HCT116 (cell line): ENCODE results near the gene MYH10. TPM values are rescaled to one million over a fixed set of nuclear protein-coding genes. Genes with fewer than 3 reads are reported as not detected.
A peak's percentile ranks its signal among the peaks of the same experiment; 100 is the strongest.

ENCODE experiments used
- ATAC-seq: fragments of 200-7000 bp; cut with Tn5 transposase; 2 replicates; pipeline ENCODE4 v1.9.1; 2020; ENCODE audit warnings: mild to moderate bottlenecking, moderate library complexity
- Bru-seq: library from RNA; stranded (reverse); fragments of 400-500 nt; gene quantifications from one replicate; lab custom pipeline; 2021; lab: Mats Ljungman, UMichigan
- BruChase-seq, 2 experiments: library from RNA; stranded (reverse); fragments of 400-500 nt; gene quantifications; one replicate each; lab custom pipeline; 2021; lab: Mats Ljungman, UMichigan
- BruUV-seq: library from RNA; stranded (reverse); fragments of 400-500 nt; replicated peaks from 2 replicates; lab custom pipeline; 2021; lab: Mats Ljungman, UMichigan
- CTCF ChIA-PET: fragments of 300-600 bp; sonication (Branson Sonifier 250); formaldehyde crosslinking; loops from one replicate; lab custom pipeline; 2021; ENCODE audit warnings: antibody characterized with exemption; lab: Charles Lee
- POLR2A ChIA-PET: fragments of 300-600, 350-600 bp; sonication (Branson Sonifier 250); formaldehyde crosslinking; loops from one replicate; lab custom pipeline; 2021; ENCODE audit warnings: antibody characterized with exemption; lab: Charles Lee
- RAD21 ChIA-PET, 2 experiments: fragments of 300-600 bp; sonication (Branson Sonifier 250); formaldehyde crosslinking; loops; one replicate each; lab custom pipeline; 2023; ENCODE audit warnings: low total read pairs in 2 of 2; ENCODE audit not compliant: uncharacterized antibody in 2 of 2, unreplicated experiment in 2 of 2, low non-redundant PET in 1 of 2; lab: Charles Lee
- DNase-seq: peaks from one replicate; pipeline ENCODE4 v3.0.0-alpha.2; 2010; ENCODE audit warnings: low read depth, low spot score
- H2AFZ ChIP-seq: fragments of 200-600 bp; shearing (Covaris generic), sonication (generic); 2 replicates; pipeline ENCODE4 v1.6.1; 2017; ENCODE audit warnings: low read depth, mixed run types, mixed read lengths, antibody characterized with exemption, low read length; ENCODE audit not compliant: poor library complexity, severe bottlenecking
- H3K27ac ChIP-seq: 2 replicates; pipeline ENCODE4 v1.5.1; 2012; ENCODE audit warnings: low read depth, low read length
- H3K27me3 ChIP-seq: fragments of 200-600 bp; sonication (generic); 2 replicates; pipeline ENCODE4 v1.6.1; 2016; ENCODE audit warnings: mixed run types, low read length, mixed read lengths; ENCODE audit not compliant: insufficient read depth
- H3K36me3 ChIP-seq, 2 experiments: fragments of 200-500 bp in 1 of 2; fragments of 200-600 bp in 1 of 2; sonication (Bioruptor generic) in 1 of 2; sonication (generic) in 1 of 2; 2 replicates each; pipeline versions ENCODE4 v1.5.1 to v1.6.1; 2014 to 2016; ENCODE audit warnings: low read length in 2 of 2, inconsistent platforms in 1 of 2, mixed read lengths in 1 of 2, mixed run types in 1 of 2; ENCODE audit not compliant: insufficient read depth in 2 of 2, control insufficient read depth in 1 of 2
- H3K4me1 ChIP-seq, 2 experiments: fragments of 200-600 bp in 1 of 2; sonication (generic) in 1 of 2; 2 replicates each; pipeline versions ENCODE4 v1.5.1 to v1.6.1; 2012 to 2017; ENCODE audit warnings: low read length in 2 of 2, inconsistent platforms in 1 of 2, mild to moderate bottlenecking in 1 of 2, mixed read lengths in 1 of 2, mixed run types in 1 of 2, moderate library complexity in 1 of 2; ENCODE audit not compliant: insufficient read depth in 2 of 2, control insufficient read depth in 1 of 2
- H3K4me2 ChIP-seq: fragments of 200-600 bp; sonication (generic); 2 replicates; pipeline ENCODE4 v1.6.1; 2017; ENCODE audit warnings: mixed run types, low read length, mixed read lengths
- H3K4me3 ChIP-seq, 2 experiments: fragments of 200-600 bp in 1 of 2; sonication (generic) in 1 of 2; replicated peaks in 1 of 2; 2 replicates each; pipeline ENCODE4 v1.5.1; 2011 to 2016; ENCODE audit warnings: low read length in 2 of 2, control low read depth in 1 of 2, low read depth in 1 of 2, mild to moderate bottlenecking in 1 of 2, mixed read lengths in 1 of 2, mixed run types in 1 of 2
- H3K79me2 ChIP-seq: fragments of 200-600 bp; sonication (generic); 2 replicates; pipeline ENCODE4 v1.6.1; 2017; ENCODE audit warnings: mild to moderate bottlenecking, mixed run types, low read length, moderate library complexity, mixed read lengths; ENCODE audit not compliant: insufficient read depth
- H3K9ac ChIP-seq: fragments of 200-600 bp; sonication (generic); 2 replicates; pipeline ENCODE4 v1.6.1; 2016; ENCODE audit warnings: low read length, mixed read lengths
- H3K9me2 ChIP-seq: fragments of 200-600 bp; sonication (generic), shearing (Covaris generic); 2 replicates; pipeline ENCODE4 v1.6.1; 2017; ENCODE audit warnings: mixed run types, mild to moderate bottlenecking, moderate library complexity; ENCODE audit not compliant: insufficient read depth
- H3K9me3 ChIP-seq, 2 experiments: fragments of 200-500 bp in 1 of 2; fragments of 200-600 bp in 1 of 2; sonication (Bioruptor generic) in 1 of 2; sonication (generic) in 1 of 2; 2 replicates each; pipeline ENCODE4 v1.6.1; 2014 to 2017; ENCODE audit warnings: low read length in 2 of 2, mixed read lengths in 2 of 2, inconsistent platforms in 1 of 2, low read depth in 1 of 2, mild to moderate bottlenecking in 1 of 2, mixed run types in 1 of 2, moderate library complexity in 1 of 2; ENCODE audit not compliant: control insufficient read depth in 1 of 2, insufficient read depth in 1 of 2
- H4K20me1 ChIP-seq: fragments of 200-600 bp; sonication (generic), shearing (Covaris generic); 2 replicates; pipeline ENCODE4 v1.6.1; 2017; ENCODE audit warnings: mixed run types, mild to moderate bottlenecking, moderate library complexity; ENCODE audit not compliant: insufficient read depth
- CBX3 ChIP-seq: IDR thresholded peaks from 2 replicates; pipeline ENCODE4 v1.6.1; 2012; ENCODE audit warnings: low read depth
- CEBPB ChIP-seq: IDR thresholded peaks from 2 replicates; pipeline ENCODE4 v1.6.1; 2012; ENCODE audit warnings: low read depth
- EGR1 ChIP-seq: IDR thresholded peaks from 2 replicates; pipeline ENCODE4 v1.6.1; 2012; ENCODE audit warnings: low read depth
- ELF1 ChIP-seq: IDR thresholded peaks from 2 replicates; pipeline ENCODE4 v1.6.1; 2012; ENCODE audit warnings: low read depth, borderline replicate concordance
- EZH2phosphoT487 ChIP-seq: fragments of 200-600 bp; IDR thresholded peaks from 2 replicates; pipeline ENCODE4 v1.6.1; 2018; ENCODE audit warnings: antibody characterized with exemption, borderline replicate concordance
- POLR2A ChIP-seq: IDR thresholded peaks from 2 replicates; pipeline ENCODE4 v1.7.0; 2011; ENCODE audit warnings: borderline replicate concordance; ENCODE audit not compliant: insufficient read depth, insufficient read length; ENCODE audit errors: extremely low read depth
- POLR2AphosphoS5 ChIP-seq: IDR thresholded peaks from 2 replicates; pipeline ENCODE4 v1.6.1; 2011; ENCODE audit warnings: mild to moderate bottlenecking, low read depth, low read length, moderate library complexity
- SP1 ChIP-seq: IDR thresholded peaks from 2 replicates; pipeline ENCODE4 v1.6.1; 2012; ENCODE audit warnings: low read depth
- intact Hi-C: fragments of 100-400 bp; cut with micrococcal nuclease; formaldehyde crosslinking; loops from 2 replicates; pipeline ENCODE4 v1.10.0; 2022
- long read RNA-seq: library from polyadenylated mRNA; unstranded; transcript quantifications from one replicate; pipeline ENCODE4 v2.0.0, GENCODE V29; 2021; ENCODE audit not compliant: unreplicated experiment
- polyA plus RNA-seq: library from polyadenylated mRNA; unstranded; fragments of >200 nt; gene quantifications from 2 replicates; pipeline ENCODE4 v1.2.1, GENCODE V29; 2012; ENCODE audit warnings: missing spikeins
- total RNA-seq: library from RNA; stranded (reverse); gene quantifications from one replicate; pipeline ENCODE4 v1.2.1, GENCODE V29; 2021; ENCODE audit not compliant: unreplicated experiment
- TF ChIP-seq, protein P1 (sequence below), 3 experiments: fragments of 200-600 bp in 1 of 3; sonication (generic) in 1 of 3; IDR thresholded peaks in 2 of 3; conservative IDR thresholded peaks in 1 of 3; 2 replicates each; pipeline ENCODE4 v1.5.1; 2012 to 2017; ENCODE audit warnings: low read depth in 2 of 3, low read length in 2 of 3, antibody characterized with exemption in 1 of 3, borderline replicate concordance in 1 of 3, control low read depth in 1 of 3, mild to moderate bottlenecking in 1 of 3, mixed read lengths in 1 of 3, mixed run types in 1 of 3, moderate library complexity in 1 of 3; ENCODE audit not compliant: insufficient read depth in 1 of 3
- TF ChIP-seq, protein P2 (sequence below): IDR thresholded peaks from 2 replicates; pipeline ENCODE4 v1.6.1; 2012; ENCODE audit warnings: low read depth

MYH10 gene
- total RNA-seq (39.2 TPM), Bru-seq, nascent RNA (percentile 65 among the genes with signal in this experiment), BruChase-seq, experiment 1, labeled RNA remaining after a 6-hour chase (percentile 70 among the genes with signal in this experiment), BruChase-seq, experiment 2, labeled RNA remaining after a 2-hour chase (percentile 62 among the genes with signal in this experiment)
- polyA plus RNA-seq: 24.5 and 25.3 TPM in 2 replicates
- long read RNA-seq, partial matches to known transcripts: 51 of 72 reads
- long read RNA-seq, other reads (novel, unspliced or antisense): 21 of 72 reads

DNA sequence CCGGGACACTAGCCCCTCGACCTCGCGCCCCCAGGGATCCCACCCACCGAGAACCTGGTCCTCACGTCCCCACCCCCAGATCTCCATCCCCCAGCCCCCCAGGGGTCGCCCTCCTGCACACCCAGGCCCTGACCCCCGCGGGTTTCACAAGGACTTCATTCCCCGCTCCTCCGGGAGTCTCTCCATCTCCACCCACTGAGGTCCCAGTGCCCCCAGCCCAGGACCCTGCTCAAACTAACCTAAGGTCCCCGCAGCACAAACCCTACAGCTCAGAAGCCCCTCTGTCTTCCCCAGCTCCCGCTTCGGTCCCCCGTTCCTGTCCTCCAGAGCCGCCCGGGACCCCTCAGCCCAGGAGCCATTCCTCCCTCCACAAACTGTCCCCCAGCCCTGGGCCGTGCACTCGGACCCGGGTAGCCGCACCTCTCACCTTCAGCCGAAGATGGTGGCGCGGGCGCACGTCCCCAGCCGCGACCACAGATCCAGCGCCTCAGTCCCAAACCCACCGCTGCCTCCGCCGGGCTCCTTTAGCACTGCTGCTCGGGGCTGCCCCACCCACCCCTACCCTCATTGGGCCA is at the start of gene MYH10:
Gene MYH10 (minus strand): TSS at position 499 of the 575 bp plus-strand sequence. CDS start 7,479 bp downstream, outside the sequence.
- CTCF ChIA-PET: interaction anchor here (1.0 to 1.1 kb wide), 3 partner anchors 8 to 247 kb away, joined by 4 to 8 read pairs (median 4); no protein-coding TSS in a partner anchor
- POLR2A ChIA-PET: interaction anchor here (0.6 to 1.4 kb wide), 7 partner anchors 10 to 246 kb away, joined by 3 to 7 read pairs (median 3); partner anchors contain the start of gene NDEL1
- H3K36me3 ChIP-seq: no peaks in the 10 kb centered on the region
- DNase-seq (no peak), ATAC-seq (no peak)
- no peaks in the 10 kb centered on the region for H4K20me1 ChIP-seq
- intact Hi-C loops: loop anchor here (5.0 kb wide), 1 partner anchor 193 kb away; the partner anchor contains the start of gene NDEL1
- TF ChIP-seq POLR2A (peak; percentile 21), EZH2phosphoT487 (no peak), SP1 (no peak), CEBPB (no peak), CBX3 (no peak), ELF1 (no peak), POLR2AphosphoS5 (peak; percentile 42), EGR1 (no peak)
- TF ChIP-seq, protein P1, sequence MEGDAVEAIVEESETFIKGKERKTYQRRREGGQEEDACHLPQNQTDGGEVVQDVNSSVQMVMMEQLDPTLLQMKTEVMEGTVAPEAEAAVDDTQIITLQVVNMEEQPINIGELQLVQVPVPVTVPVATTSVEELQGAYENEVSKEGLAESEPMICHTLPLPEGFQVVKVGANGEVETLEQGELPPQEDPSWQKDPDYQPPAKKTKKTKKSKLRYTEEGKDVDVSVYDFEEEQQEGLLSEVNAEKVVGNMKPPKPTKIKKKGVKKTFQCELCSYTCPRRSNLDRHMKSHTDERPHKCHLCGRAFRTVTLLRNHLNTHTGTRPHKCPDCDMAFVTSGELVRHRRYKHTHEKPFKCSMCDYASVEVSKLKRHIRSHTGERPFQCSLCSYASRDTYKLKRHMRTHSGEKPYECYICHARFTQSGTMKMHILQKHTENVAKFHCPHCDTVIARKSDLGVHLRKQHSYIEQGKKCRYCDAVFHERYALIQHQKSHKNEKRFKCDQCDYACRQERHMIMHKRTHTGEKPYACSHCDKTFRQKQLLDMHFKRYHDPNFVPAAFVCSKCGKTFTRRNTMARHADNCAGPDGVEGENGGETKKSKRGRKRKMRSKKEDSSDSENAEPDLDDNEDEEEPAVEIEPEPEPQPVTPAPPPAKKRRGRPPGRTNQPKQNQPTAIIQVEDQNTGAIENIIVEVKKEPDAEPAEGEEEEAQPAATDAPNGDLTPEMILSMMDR (IDR thresholded peaks at IDR 0.05 in 2 of 3, conservative IDR thresholded peaks at IDR 0.05 in 1 of 3; ENCODE audit: borderline replicate concordance in 1 of 3, insufficient read depth in 1 of 3, low read depth in 2 of 3, low read length in 2 of 3): 0 out of 6 replicates have a peak, but pooled peaks of 1 of the 3 experiments have one; percentile 14
- TF ChIP-seq, protein P2, sequence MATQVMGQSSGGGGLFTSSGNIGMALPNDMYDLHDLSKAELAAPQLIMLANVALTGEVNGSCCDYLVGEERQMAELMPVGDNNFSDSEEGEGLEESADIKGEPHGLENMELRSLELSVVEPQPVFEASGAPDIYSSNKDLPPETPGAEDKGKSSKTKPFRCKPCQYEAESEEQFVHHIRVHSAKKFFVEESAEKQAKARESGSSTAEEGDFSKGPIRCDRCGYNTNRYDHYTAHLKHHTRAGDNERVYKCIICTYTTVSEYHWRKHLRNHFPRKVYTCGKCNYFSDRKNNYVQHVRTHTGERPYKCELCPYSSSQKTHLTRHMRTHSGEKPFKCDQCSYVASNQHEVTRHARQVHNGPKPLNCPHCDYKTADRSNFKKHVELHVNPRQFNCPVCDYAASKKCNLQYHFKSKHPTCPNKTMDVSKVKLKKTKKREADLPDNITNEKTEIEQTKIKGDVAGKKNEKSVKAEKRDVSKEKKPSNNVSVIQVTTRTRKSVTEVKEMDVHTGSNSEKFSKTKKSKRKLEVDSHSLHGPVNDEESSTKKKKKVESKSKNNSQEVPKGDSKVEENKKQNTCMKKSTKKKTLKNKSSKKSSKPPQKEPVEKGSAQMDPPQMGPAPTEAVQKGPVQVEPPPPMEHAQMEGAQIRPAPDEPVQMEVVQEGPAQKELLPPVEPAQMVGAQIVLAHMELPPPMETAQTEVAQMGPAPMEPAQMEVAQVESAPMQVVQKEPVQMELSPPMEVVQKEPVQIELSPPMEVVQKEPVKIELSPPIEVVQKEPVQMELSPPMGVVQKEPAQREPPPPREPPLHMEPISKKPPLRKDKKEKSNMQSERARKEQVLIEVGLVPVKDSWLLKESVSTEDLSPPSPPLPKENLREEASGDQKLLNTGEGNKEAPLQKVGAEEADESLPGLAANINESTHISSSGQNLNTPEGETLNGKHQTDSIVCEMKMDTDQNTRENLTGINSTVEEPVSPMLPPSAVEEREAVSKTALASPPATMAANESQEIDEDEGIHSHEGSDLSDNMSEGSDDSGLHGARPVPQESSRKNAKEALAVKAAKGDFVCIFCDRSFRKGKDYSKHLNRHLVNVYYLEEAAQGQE: no peak
- TF ChIP-seq, all 23 proteins: peak for 3
- no peaks in the 10 kb centered on the region for H3K9me3 ChIP-seq
- BruUV-seq: no TSS peak
- no peaks in the 10 kb centered on the region for H3K27me3 ChIP-seq
- peak within 1 kb of the TSS; percentile 95 to 96 for H3K4me3 ChIP-seq
- RAD21 ChIA-PET: interaction anchor here in 1 of 2 experiments (0.5 to 0.6 kb wide), 2 partner anchors 72 to 116 kb away, joined by 3 read pairs; no protein-coding TSS in a partner anchor
- H3K27ac ChIP-seq: peak within 1 kb of the TSS; percentile 65
- H2AFZ ChIP-seq: peak within 1 kb of the TSS; percentile 87
- peak within 1 kb of the TSS; percentile 93 for H3K9ac ChIP-seq
- H3K4me2 ChIP-seq: peak within 1 kb of the TSS; percentile 90
- H3K9me2 ChIP-seq: no peaks in the 10 kb centered on the region
- H3K4me1 ChIP-seq: peaks cover 11 to 15% of the 10 kb centered on the region in 2 experiments
- peaks cover 37% of the 10 kb centered on the region for H3K79me2 ChIP-seq
